AG04449 (cell line): ENCODE measurements around the gene CCDC158.

Experiments used
- CTCF ChIA-PET: fragments of 350-600 bp; formaldehyde crosslinking; extraction: SDS; loops from one replicate; lab custom pipeline; 2021; ENCODE audit warnings: antibody characterized with exemption; lab: Yijun Ruan, JAX
- POLR2A ChIA-PET: fragments of 400-600, 350-600 bp; formaldehyde crosslinking; extraction: SDS; loops from one replicate; lab custom pipeline; 2020; ENCODE audit warnings: antibody characterized with exemption, inconsistent platforms; lab: Yijun Ruan, JAX
- DNase-seq: peaks from one replicate; pipeline ENCODE4 v3.0.0-alpha.2; 2010; ENCODE audit warnings: low read depth, low spot score
- H3K4me3 ChIP-seq: 2 replicates; pipeline ENCODE4 v1.5.1; 2011; ENCODE audit warnings: low read depth, mild to moderate bottlenecking, control low read depth, low read length
- TF ChIP-seq, protein P1 (sequence below): IDR thresholded peaks from one replicate; pipeline ENCODE4 v1.5.1; 2011; ENCODE audit warnings: mild to moderate bottlenecking, moderate library complexity, low read length, control low read depth, inconsistent platforms; ENCODE audit not compliant: insufficient read depth; ENCODE audit errors: missing control alignments

CCDC158 gene

DNA sequence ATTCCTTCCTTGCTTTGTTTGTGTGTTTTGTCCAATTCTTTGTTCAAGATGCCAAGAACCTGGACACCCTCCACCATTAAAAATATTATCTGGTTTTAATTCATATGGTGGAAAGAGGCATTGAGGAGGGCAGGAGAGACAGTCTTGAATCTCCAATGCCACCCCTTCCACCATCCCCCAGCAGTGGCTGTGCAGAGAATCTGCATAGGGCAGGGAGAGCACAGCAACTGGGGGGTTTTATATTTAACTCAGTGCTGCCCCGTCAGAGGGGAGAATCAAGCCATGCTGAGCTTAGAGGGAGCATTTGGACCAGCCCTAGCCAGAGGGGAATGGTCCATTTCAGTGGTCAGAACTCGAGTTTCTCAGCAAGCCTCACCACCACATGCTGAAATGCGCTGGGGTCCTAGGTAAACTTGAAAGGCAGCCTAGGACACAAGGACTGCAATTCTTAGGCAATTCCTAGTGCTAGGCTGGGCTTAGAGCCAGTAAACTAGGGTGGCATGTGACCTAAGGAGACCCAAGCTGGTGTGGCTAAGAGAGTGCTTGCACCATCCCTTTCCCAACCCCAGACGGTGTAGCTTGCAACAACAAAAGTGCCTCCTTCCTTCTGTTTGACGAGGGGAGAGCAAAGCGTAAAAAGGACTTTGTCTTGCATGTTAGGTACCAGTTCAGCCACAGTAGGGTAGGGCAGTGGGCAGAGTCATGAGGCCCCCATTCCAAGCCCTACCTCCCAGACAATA is 34.2 kb downstream of the CCDC158 start:
- H3K4me3 ChIP-seq: no peak overlapping the region
- TF ChIP-seq, protein P1, sequence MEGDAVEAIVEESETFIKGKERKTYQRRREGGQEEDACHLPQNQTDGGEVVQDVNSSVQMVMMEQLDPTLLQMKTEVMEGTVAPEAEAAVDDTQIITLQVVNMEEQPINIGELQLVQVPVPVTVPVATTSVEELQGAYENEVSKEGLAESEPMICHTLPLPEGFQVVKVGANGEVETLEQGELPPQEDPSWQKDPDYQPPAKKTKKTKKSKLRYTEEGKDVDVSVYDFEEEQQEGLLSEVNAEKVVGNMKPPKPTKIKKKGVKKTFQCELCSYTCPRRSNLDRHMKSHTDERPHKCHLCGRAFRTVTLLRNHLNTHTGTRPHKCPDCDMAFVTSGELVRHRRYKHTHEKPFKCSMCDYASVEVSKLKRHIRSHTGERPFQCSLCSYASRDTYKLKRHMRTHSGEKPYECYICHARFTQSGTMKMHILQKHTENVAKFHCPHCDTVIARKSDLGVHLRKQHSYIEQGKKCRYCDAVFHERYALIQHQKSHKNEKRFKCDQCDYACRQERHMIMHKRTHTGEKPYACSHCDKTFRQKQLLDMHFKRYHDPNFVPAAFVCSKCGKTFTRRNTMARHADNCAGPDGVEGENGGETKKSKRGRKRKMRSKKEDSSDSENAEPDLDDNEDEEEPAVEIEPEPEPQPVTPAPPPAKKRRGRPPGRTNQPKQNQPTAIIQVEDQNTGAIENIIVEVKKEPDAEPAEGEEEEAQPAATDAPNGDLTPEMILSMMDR: no peak
- ChIA-PET CTCF (interaction anchor here (2.7 kb wide), 1 partner anchor 9 kb away, joined by 13 read pairs; no protein-coding TSS in a partner anchor), POLR2A (no interaction called here)
- DNase-seq: no peak

DNA sequence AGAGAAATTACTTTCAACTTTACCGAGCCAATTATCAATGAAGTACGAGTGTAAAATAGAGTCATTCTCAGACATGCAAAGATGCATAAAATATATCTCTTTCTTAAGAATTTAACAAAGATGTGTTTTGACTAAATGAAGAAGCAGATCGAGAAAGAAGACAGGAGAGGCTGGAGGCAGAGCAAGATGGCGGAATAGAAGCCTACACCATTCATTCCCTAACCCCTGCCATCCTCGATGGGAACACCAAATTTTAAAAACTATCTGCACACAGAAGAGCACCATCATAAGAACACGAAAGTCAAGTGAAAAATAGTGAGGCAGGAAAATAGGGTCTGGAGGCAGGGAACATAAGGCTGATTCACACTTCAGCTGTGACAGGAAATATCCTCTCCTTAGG is 35.0 kb downstream of the CCDC158 start:
- TF ChIP-seq, protein P1: no peak
- CTCF ChIA-PET: interaction anchor here (2.7 kb wide), 1 partner anchor 8 kb away, joined by 13 read pairs; no protein-coding TSS in a partner anchor
- no peak for DNase-seq
- no peak overlapping the region for H3K4me3 ChIP-seq
- POLR2A ChIA-PET: no interaction called here

DNA sequence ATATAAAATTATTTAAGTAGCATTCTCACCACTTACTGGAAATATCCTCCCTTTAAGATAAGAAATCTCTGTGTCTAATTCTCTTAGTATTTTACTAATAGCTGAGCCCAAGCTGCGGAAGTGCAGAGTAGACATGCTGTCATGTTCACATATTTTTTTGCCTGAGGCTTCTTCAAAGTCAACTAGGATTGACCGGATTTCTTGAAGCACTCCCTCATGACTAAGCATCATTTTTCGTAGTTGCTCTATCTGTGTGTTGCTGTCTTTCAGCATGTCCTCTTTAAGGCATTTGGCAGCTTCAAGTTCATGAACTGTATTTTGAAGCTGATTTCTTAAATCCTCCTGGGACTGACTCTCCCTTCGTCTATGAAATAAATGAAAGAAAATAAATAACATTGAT is 36.9 kb downstream of the CCDC158 start:
- POLR2A ChIA-PET: no interaction called here
- no peak overlapping the region for H3K4me3 ChIP-seq
- CTCF ChIA-PET: interaction anchor here (3.2 kb wide), 1 partner anchor 205 kb away, joined by 7 read pairs; no protein-coding TSS in a partner anchor
- TF ChIP-seq, protein P1: no peak
- no peak for DNase-seq

DNA sequence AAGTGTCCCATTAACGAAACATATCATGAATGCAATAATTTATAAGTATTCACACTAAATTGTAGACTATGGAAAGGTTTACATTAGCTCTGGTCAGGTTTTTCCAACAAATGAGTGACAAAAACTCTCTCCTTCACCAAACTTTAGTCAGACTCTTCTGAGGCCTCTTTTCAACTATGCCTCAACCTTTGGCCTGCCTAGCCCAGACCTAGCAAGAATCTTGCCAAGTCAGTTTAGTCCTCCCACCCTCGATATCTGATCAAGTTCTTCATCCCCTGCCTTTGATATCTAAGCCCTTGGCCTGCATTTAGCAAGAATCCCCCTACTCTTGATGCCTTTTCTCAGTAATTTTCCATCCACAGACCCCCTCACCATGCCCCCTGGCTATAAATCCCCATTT is 37.9 kb downstream of the CCDC158 start:
- ChIA-PET CTCF (interaction anchor here (3.2 kb wide), 1 partner anchor 203 kb away, joined by 7 read pairs; no protein-coding TSS in a partner anchor), POLR2A (no interaction called here)
- no peak overlapping the region for H3K4me3 ChIP-seq
- no peak for DNase-seq
- TF ChIP-seq, protein P1: no peak

DNA sequence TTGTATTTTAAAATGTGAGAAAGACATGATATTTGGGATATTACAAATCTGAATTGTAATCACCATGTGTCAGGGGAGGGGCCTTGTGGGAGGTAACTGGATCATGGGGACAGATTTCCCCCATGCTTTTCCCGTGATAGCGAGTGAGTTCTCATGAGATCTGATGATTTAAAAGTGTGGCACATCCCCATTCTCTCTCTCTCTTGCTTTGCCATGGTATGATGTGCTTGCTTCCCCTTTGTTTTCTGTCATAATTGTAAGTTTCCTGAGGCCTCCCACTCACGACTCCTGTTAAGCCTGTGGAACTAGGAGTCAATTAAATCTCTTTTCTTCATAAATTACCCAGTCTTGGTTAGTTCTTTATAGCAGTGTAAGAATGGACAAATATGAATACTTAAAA is 39.0 kb downstream of the CCDC158 start:
- TF ChIP-seq, protein P1: no peak
- CTCF ChIA-PET: interaction anchor here (3.2 kb wide), 1 partner anchor 202 kb away, joined by 7 read pairs; no protein-coding TSS in a partner anchor
- DNase-seq: no peak
- no peak overlapping the region for H3K4me3 ChIP-seq
- POLR2A ChIA-PET: no interaction called here

DNA sequence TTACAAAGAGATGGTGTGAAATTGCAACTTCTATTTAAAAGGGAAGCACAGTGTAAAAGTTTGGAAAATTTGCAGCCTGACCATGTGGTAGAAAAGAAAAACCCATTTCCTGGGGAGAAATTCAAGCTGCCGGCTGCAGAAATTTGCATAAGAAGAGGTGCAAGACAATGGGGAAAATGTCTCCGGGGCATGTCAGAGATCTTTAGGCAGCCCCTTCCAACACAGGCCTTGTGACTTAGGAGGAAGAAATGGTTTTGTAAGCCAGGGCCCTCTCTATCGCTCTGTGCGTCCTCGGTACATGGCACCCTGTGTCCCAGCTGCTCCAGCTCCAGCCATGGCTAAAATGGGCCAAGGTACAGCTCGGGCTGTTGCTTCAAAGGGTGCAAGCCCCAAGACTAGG is 40.4 kb downstream of the CCDC158 start:
- POLR2A ChIA-PET: no interaction called here
- CTCF ChIA-PET: interaction anchor here (0.9 kb wide), 1 partner anchor 200 kb away, joined by 3 read pairs; no protein-coding TSS in a partner anchor
- no peak overlapping the region for H3K4me3 ChIP-seq
- TF ChIP-seq, protein P1: no peak
- DNase-seq: no peak
